Upper lobe of right lung (tissue), 1 donor: Measurements from ENCODE around the gene SAMD4B. TPM values are rescaled to one million over a fixed set of nuclear protein-coding genes. Genes with fewer than 3 reads are reported as not detected.
A peak's percentile ranks its signal among the peaks of the same experiment; 100 is the strongest.

Source experiments
- ATAC-seq: fragments of 200-7000 bp; cut with Tn5 transposase; one replicate; pipeline ENCODE4 v1.9.1; 2020; ENCODE audit warnings: mild to moderate bottlenecking, moderate library complexity
- DNase-seq: peaks from one replicate; pipeline ENCODE4 v3.0.0-alpha.2; 2020
- H3K27ac ChIP-seq: fragments of 200-600 bp; one replicate; pipeline ENCODE4 v1.8.0; 2022
- H3K27me3 ChIP-seq: fragments of 200-600 bp; one replicate; pipeline ENCODE4 v1.8.0; 2022; ENCODE audit warnings: mild to moderate bottlenecking
- H3K36me3 ChIP-seq: fragments of 200-600 bp; one replicate; pipeline ENCODE4 v1.8.0; 2022
- H3K4me1 ChIP-seq: fragments of 200-600 bp; one replicate; pipeline ENCODE4 v1.8.0; 2022
- H3K4me3 ChIP-seq: fragments of 200-600 bp; one replicate; pipeline ENCODE4 v1.8.0; 2022; ENCODE audit warnings: mild to moderate bottlenecking
- H3K9me3 ChIP-seq: fragments of 200-600 bp; one replicate; pipeline ENCODE4 v1.8.0; 2022
- CTCF ChIP-seq: fragments of 200-600 bp; IDR thresholded peaks from one replicate; pipeline ENCODE4 v1.8.0; 2022; ENCODE audit warnings: antibody characterized with exemption
- intact Hi-C: fragments of 100-400 bp; cut with DNase I; formaldehyde crosslinking; loops from one replicate; pipeline ENCODE4 v1.11.0; 2022
- total RNA-seq: library from RNA; stranded (reverse); fragmentation: NEBNext Ultra II Directional; extraction: Animal tissue kit (Norgen Biotek cat#: 25700); gene quantifications from one replicate; pipeline ENCODE4 v1.2.1, GENCODE V29; 2021
- donor health status: DM: no; HTN: yes; CAD: no; lungs with severe emphysema.

Gene SAMD4B
- total RNA-seq, 1 donor from 2014 or later: 81.2 TPM

GRCh38 chr19:39400061-39400460 is 57.8 kb downstream of the SAMD4B start:
- ATAC-seq: no peak
- H3K9me3 ChIP-seq: no peaks in the 10 kb centered on the region
- H3K4me3 ChIP-seq: no peak overlapping the region
- intact Hi-C loops: no loop called here
- peaks cover 10% of the 10 kb centered on the region for H3K36me3 ChIP-seq
- DNase-seq: no peak
- no peaks in the 10 kb centered on the region for H3K27me3 ChIP-seq
- TF ChIP-seq CTCF: no peak
- H3K4me1 ChIP-seq: peaks cover 47% of the 10 kb centered on the region
- H3K27ac ChIP-seq: peak overlapping the region; percentile 92

GRCh38 chr19:39401070-39401548 is 58.9 kb downstream of the SAMD4B start:
- no peak overlapping the region for H3K4me3 ChIP-seq
- peak overlapping the region; percentile 99 for H3K27ac ChIP-seq
- no peak for DNase-seq
- peaks cover 5% of the 10 kb centered on the region for H3K36me3 ChIP-seq
- ATAC-seq: no peak
- no peaks in the 10 kb centered on the region for H3K27me3 ChIP-seq
- TF ChIP-seq CTCF: no peak
- peaks cover 57% of the 10 kb centered on the region for H3K4me1 ChIP-seq
- intact Hi-C loops: no loop called here
- H3K9me3 ChIP-seq: no peaks in the 10 kb centered on the region

- TF ChIP-seq CTCF: no peak
- no peaks in the 10 kb centered on the region for H3K27me3 ChIP-seq
- H3K36me3 ChIP-seq: peaks cover 5% of the 10 kb centered on the region
- peak; percentile 79 for DNase-seq
- peaks cover 57% of the 10 kb centered on the region for H3K4me1 ChIP-seq
- peak overlapping the region; percentile 48 for H3K4me3 ChIP-seq
- no peaks in the 10 kb centered on the region for H3K9me3 ChIP-seq
- intact Hi-C loops: no loop called here
- peak; percentile 0 for ATAC-seq
- peak overlapping the region; percentile 99 for H3K27ac ChIP-seq
These were observed 59.5 kb downstream of the SAMD4B start for GRCh38 chr19:39401549-39402345.

GRCh38 chr19:39402346-39403300 is 60.4 kb downstream of the SAMD4B start:
- no peaks in the 10 kb centered on the region for H3K9me3 ChIP-seq
- peak overlapping the region; percentile 99 for H3K27ac ChIP-seq
- H3K36me3 ChIP-seq: peaks cover 2% of the 10 kb centered on the region
- intact Hi-C loops: no loop called here
- DNase-seq: peak; percentile 97
- peaks cover 54% of the 10 kb centered on the region for H3K4me1 ChIP-seq
- TF ChIP-seq CTCF: no peak
- peak overlapping the region; percentile 48 for H3K4me3 ChIP-seq
- peak; percentile 51 for ATAC-seq
- H3K27me3 ChIP-seq: no peaks in the 10 kb centered on the region

GRCh38 chr19:39403331-39404312 is 61.4 kb downstream of the SAMD4B start:
- peak overlapping the region; percentile 99 for H3K27ac ChIP-seq
- DNase-seq (peak; percentile 99), ATAC-seq (peak; percentile 65)
- intact Hi-C loops: no loop called here
- H3K36me3 ChIP-seq: peaks cover 12% of the 10 kb centered on the region
- H3K9me3 ChIP-seq: no peaks in the 10 kb centered on the region
- no peak for TF ChIP-seq CTCF
- peak overlapping the region; percentile 48 for H3K4me3 ChIP-seq
- peaks cover 45% of the 10 kb centered on the region for H3K4me1 ChIP-seq
- no peaks in the 10 kb centered on the region for H3K27me3 ChIP-seq
